HG02840 (cell line): Measurements from ENCODE around the gene LCN10.
"Not testable (repeated sequence)": the region's sequence is repeated elsewhere in the genome, so short reads cannot be mapped to it uniquely, and the experiment has no call there.

Experiments
- ATAC-seq: cut with Tn5 transposase; IDR thresholded peaks from one replicate; pipeline ENCODE4 v1.9.1; 2021; ENCODE audit warnings: mild to moderate bottlenecking, moderate library complexity, moderate number of reproducible peaks; ENCODE audit not compliant: unreplicated experiment, low FRiP score

LCN10 gene

DNA sequence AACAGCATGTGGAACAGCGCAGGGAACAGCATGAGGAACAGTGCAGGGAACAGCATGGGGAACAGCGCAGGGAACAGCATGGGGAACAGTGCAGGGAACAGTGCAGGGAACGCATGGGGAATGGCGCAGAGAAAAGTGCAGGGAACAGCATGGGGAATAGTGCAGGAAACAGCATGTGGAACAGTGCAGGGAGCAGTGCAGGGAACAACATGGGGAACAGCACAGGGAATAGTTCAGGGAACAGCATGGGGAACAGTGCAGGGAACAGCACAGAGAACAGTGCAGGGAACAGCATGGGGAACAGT is 13.3 kb upstream of the LCN10 start:
- no peak for ATAC-seq

DNA sequence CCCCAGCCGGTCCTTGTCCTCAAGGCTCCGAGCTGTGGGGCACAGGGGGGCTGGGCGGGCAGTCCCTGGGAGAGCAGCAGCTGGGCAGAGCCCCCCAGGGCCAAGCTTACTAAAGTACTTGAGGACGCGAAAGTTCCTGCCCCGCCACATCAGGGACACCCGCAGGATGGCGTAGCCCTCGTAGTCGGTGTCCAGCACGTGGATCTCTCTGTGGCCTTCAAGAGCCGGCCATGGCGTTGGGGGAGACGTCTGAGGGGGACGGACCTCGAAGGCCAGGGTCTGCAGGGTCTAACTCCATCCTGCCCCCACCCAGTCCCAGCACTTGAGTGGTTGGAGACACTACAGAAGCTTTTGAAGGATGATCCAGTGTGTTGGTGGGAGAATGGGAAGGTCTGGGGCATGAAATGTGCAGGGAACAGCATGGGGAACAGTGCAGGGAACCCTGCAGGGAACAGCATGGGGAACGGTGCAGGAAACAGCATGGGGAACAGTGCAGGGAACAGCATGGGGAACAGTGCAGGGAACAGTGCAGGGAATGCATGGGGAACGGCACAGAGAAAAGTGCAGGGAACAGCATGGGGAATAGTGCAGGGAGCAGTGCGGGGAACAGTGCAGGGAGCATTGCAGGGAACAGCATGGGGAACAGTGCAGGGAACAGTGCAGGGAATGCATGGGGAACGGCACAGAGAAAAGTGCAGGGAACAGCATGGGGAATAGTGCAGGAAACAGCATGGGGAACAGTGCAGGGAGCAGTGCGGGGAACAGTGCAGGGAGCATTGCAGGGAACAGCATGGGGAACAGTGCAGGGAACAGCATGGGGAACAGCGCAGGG is 12.8 kb upstream of the LCN10 start:
- not testable (repeated sequence) for ATAC-seq

DNA sequence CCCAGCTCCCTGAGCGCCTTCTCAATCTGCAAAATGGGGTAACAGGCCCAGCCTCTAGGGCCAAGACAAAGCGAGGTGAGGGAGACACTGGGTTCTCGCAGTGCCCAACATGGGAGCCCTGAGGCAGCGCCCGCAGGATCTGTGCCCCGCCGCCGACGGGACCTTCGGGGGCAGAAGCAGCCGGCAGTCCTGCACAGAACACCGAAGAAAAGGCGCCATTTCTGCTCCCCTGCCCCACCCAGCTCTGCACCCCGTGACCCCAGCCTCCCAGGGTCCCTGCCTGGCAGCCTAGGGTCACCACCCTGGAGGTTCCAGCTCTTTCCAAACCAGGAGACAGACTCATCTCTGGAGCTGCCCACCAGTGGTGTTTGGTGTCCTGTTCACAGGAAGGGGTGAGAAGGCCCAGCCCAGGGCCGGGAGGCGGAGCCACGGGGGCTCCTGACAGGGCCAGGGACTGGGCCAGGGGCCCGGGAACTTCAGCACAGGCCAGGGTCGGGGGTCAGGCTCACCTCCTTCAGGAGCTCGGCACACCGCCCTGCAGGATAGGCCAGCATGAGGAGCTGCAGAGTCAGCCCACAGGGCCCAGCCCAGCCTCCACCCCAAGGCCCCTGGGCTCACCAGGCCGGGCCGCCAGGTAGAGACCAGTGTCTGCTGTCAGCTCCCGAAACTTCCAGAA is 12.0 kb upstream of the LCN10 start:
- no peak for ATAC-seq

DNA sequence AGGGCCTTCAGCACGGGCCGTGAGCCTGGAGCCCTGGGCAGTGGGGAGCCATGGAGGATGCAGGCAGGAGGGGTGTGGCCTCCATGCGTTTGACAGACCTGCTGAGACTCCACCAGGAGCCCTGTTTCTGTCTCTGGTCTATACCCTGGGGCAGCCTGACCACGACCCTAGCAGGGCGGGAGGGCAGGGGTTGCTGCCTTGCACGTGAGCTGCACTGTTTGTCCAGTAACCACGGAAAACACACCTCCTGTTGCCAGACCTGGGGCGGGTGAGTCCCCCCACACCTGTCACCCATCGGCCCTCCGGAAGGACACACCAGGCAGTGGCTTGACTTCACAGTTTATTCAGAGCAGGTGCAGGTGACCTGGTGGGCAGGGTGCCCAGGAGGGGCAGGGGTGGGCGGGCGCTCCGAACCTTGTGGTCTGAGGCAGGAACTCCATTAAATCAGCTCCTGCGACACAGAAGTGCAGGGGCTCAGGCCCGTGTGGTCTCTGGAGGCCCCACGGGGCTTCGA is 11.4 kb upstream of the LCN10 start:
- ATAC-seq, result no peak

DNA sequence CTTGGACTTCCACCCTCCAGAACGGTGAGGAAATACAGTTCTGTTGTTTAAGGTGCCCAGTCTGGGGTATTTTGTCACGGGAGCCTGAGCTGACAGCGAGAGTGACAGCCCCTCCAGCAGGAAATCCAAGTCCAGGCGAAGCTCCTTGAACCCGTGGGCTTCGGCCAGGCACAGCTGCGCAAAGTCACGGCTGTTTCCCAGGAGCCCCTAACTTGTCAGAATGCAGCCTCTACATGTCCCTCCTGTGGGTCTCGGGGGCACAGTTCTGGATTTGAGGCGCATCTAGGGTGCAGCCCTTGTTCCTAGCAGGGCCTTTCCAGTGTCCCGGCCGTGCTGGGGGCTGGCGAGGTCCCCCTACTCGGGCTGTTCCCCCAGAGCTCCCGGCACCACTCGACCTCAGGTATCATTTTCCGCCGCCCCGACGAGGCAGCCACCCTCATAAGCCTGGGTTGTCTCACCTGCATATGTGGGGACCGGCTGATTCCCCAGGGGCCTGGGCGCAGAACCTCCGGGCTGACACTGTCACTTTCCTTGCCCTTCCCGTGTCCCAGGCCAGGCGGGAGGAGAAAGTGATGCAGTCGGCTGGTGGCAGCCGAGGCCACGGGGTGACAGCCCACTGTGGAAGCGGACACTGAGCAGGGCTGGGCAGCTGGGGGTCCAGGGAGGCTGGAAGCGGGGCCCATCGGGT is 10.8 kb upstream of the LCN10 start:
- no peak for ATAC-seq

DNA sequence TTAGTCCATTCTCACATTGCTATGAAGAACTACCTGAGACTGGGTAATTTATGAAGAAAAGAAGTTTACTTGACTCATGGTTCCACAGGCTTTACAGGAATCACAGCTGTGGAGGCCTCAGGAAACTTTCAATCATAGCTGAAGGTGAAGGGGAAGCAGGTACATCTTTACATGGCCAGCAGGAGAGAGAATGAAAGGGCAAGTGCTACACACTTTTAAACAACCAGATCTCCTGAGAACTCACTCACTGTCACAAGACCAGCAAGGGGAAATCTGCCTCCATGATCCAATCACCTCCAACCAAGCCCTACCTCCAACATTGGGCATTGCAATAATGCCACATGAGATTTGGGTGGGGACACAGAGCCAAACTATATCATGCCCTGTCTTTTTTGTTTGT is 9.1 kb upstream of the LCN10 start:
- ATAC-seq, result no peak

DNA sequence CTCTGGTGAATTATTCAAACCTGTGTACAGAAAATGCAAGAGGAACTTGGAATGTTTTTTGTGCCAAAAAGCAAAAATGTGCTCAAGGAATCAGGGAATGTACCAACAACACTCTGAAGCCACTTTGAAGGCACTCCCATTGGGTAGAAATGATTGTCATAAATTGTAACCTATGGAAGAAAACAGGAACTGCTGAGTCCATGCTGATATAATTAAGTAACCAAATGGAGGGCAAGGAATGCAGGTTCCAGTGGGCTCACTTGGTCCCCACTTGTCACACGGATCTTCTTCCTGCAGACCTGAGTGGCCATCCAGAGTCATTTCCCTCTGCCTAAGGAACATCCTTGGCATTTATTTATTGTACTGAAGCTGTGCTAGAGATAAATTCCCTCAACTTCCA is 8.5 kb upstream of the LCN10 start:
- ATAC-seq, result no peak

DNA sequence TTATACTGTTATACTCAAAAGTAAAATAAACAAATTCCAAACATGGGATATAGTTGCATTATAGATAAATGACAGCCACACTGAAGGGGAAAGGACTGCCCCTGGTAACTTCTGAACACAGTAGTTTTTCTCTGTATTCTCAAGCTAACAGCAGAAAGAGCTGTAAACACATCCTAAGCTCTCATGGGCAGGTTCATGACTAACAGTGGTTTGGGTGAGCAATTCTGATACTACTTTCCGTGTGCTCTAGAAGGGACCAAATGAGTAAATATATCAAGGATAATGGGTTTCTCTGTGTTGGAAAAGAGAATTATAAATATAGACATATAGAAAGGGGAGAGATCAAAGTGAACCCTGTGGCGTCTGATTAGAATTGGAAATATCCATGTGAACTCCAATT is 7.8 kb upstream of the LCN10 start:
- no peak for ATAC-seq

DNA sequence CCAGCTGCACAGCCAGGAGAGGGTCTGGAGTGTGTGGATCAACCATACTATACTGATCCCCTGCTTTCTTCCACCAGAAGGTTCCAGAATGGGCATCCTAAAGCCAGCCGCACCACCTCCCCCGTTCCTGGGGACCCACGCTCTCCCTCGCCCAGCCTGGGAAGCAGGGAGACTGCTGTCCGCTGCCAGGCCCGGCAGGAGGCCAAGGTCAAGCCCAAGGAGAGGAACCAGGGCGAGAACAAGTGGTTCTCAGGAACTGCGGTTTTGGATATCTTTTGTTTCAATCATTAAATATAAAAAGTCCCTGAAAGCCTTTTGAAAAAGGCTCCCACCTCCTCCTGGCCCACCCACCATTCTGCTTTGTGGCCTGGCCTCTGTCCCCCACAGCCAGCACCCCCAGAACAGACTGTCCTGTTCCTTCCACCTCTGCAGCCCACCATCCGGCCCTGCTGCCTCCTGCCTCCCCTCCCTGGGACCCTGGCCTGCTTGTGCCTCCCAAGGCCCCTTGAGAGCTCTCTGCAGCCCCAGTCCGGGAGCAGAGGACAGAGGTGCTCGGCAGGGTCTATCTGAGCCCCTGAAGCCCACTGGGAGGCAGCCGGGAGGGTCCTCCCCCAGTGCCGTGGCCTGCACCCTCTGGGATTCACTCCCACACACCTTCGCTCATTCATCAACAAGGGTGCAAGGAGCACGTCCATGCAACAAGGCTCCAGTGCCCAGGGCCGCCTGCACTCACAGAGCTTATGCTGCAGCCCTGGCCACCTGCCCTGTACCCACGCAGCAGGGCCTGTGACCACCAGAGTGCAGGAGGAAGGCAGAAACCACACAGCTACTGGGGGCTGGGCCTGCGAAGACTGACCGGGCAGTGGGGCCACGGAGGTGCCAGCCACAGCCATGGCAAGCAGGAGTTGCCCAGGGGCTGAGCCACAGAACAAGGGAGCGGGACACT is 6.2 kb upstream of the LCN10 start:
- no peak for ATAC-seq

DNA sequence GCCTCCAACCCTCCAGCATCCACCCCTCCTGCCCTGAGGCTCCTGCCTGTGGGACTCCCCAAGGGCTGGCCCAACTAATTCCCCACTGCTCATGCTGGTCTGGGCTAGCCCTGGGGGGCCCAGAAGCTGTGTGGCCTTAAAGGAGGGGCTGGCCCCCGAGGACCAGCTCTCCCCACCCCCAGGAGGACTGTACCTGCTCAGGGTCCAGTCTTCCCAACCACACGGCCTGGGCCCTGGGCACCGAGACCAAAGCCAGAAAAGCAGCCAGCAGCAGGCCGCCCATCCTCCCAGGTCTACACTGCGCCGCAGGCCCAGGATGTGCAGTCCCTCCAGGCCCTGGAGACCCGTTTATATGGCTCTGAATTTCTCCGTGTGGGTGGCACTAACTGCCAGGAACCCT is 5.5 kb upstream of the LCN10 start, which contains the start of gene LCN6:
Gene LCN6 (minus strand): TSS at position 325 of the 400 bp plus-strand sequence. CDS start 42 bp downstream, at position 283.
- no peak for ATAC-seq

DNA sequence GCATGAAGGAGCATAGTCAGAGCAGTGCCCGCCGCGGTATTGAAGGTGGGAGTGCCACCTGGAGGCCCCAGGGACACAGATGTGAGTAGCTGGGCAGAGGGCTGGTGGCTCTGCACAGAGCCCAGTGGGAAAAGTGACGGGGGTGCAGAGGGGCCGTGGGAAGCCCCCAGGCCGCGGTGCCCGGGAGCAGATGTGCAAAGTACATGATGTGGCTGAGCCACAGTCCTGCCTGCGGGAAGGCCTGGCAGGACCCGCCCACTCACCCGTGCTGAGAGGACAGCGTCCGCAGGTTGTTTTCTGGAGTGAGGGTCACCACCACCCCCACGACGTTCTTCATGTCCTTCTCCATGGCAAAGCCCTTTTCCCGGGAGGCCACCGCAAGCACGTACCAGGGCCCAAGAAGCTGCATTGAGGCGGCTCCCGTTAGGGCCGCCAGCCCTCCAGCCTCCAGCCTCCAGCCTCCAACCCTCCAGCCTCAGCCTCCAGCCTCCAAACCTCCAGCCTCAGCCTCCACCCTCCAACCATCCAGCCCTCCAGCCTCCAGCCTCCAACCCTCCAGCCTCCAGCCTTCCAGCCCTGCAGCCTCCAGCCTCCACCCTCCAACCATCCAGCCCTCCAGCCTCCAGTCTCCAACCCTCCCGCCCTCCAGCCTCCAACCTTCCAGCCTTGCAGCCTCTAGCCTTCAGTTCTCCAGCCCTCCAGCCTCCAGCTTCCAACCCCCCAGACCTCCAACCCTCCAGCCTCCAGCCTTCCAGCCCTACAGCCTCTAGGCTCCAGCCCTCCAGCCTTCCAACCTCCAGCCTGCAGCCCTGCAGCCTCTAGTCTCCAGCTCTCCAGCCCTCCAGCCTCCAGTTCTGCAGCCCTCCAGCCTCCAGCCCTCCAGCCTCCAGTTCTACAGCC is 4.7 kb upstream of the LCN10 start:
- ATAC-seq, result no peak

DNA sequence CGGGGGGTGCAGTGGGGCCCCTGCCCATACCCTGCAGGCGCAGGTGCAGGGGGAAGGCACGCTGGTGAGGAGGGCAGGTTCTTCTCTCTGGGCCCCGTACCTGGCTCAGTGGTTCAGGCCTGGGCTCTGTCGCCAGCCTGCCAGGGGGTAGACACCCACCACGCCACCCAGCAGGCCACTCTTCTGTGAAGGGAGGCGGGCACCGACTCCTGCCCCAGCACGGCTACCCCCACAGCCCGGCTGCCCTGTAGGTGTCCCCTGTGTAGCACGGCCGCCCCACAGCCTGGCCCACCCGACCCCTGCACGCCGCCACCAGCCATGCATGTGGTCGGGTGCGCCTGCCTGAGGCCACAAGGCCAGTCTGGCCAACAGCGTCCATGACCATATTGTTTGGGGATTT is 3.9 kb upstream of the LCN10 start:
- no peak for ATAC-seq

DNA sequence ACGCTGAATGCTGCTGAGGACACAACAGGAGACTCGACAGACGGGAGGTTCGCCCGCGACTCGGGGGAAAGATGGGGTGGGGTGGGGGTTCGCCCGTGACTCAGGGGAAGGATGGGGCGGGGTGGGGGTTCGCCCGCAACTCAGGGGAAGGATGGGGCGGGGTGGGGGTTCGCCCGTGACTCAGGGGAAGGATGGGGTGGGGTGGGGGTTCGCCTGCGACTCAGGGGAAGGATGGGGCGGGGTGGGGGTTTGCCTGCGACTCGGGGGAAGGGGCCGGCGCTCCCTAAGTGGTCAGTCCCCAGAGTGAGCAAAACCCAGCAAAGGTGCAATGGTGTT is 3.4 kb upstream of the LCN10 start:
- no peak for ATAC-seq

DNA sequence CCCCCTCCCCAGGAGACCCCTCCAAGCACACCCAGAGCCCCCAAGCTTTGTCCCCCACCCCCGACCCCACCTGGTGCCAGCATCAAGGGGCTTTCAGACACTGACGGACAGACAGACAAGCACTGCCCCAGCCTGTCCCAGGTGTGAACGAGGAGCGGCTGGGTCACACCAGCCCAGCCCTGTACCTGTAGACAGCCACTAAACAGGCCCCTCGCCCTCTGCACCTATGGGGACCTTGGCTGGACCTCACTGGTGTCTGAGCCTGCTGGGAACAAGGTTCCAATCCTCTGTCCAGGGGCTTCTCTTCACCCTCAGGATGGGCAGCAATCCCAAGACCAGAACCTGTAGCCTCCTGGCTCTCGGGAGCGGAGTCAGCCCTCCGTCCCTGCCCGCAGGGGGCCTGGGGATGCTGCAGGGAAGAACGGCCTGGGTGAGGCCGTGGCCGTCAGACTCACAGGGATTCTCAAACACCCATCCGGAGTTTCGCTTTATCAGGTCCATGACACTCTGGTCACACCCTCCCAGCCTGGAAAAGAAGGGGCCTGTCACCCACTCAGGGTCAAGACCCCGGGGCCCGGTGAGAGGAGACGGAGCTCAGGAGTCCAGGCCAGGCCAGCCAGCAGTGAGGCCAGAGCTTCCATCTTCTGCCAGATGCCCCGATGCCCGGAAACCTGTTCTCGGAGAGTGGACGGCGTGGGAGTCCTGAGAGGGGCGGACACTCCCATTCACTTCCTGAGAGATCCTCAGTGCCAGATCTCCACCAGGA is 2.8 kb upstream of the LCN10 start:
- ATAC-seq, result no peak

DNA sequence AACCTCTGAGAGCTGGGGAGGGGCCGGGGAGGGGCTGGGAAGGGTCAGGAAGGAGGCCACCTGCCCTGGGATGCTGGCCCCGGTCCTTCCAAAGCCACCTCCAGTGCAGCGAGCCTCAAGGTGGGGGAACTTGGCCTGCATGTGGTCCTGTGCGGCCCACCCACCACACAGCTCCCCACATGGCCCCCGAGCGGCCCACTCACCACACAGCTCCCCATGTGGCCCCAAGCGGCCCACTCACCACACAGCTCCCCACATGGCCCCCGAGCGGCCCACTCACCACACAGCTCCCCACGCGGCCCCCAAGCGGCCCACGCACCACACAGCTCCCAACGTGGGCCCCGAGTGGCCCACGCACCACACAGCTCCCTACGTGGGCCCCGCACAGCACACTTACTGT is 2.0 kb upstream of the LCN10 start:
- ATAC-seq, result no peak

DNA sequence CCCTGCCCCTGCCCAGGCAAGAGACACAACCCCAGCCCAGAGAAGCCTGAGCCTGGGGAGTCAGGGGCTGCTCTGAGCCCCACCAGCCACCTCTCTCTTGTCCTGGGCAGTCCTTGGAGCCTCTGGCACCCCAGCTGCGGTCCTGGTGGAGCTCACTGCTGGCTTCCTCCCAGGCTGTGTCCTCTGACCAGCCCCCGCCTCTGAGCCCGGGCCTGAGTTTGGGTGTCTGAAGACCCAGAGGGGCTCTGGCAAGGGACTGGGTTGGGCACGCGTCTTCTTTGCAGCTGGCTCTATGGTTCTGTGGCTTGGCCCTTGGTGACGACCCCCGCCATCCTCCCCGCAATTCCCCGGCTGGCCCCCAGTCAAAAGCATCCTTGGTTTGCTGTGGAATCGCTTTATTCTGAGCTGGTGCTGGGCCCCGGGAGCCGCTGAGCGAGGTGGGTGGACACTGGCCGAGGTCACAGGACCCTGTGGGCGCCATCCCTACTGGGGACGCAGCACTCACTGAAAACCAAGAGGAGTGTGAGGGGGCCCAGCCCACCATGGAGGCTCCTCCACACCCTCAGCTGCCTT is 985 bp upstream of the LCN10 start:
- ATAC-seq, result no peak

DNA sequence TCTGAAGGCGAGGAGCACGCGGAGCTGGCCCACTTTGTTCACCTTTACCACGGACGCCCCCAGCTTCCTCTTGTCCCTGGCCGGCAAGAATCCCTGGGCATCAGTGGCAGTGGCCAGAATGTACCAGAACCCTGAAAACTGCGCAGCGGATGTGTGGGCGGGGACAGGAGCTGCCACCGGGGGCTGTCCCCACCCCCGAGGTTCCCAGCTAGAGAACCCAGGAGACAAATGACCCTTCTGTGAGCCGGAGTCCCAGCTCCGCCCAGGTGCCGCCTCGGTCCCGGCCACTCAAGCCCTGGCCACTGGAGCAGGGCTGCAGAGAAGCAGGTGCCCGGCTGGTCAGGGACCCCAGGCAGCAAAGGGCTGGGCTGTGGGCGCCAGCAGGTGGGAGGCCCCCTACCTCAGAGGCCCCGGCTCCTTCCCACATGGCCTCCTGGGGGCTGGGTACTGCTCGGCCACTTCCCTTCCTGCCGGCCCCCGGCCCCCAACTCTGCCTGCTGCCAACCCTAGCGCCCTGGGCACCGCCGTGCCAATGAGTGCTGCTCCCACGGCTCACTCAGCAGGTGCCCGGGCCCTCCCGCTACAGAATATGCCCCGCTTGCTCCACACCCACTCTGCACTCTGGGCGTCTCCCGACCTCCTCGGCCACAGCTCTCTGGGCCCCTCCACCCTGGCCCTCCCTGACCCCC is 713 bp downstream of the LCN10 start:
- ATAC-seq, result no peak
